Gastroesophageal sphincter (tissue), 3 donors: ENCODE data around the gene GDAP2.

Experiments
- CTCF ChIP-seq, 4 experiments: fragments of 200-600 bp in 2 of 4; fragments of 450-650 bp in 2 of 4; sonication (generic) in 1 of 4; IDR thresholded peaks; one replicate each; pipeline ENCODE4 v1.5.1; 2017 to 2019; ENCODE audit warnings: antibody characterized with exemption in 4 of 4, mild to moderate bottlenecking in 2 of 4, moderate library complexity in 2 of 4
- EP300 ChIP-seq: sonication (generic); formaldehyde crosslinking; IDR thresholded peaks from one replicate; pipeline ENCODE4 v1.6.1; 2017; ENCODE audit warnings: antibody characterized with exemption, mild to moderate bottlenecking
- POLR2A ChIP-seq, 2 donors: fragments of 450-650 bp; IDR thresholded peaks; one replicate each; pipeline ENCODE4 v1.6.1; 2017; ENCODE audit warnings: antibody characterized with exemption in 2 of 2, mild to moderate bottlenecking in 2 of 2, moderate library complexity in 1 of 2
- POLR2AphosphoS5 ChIP-seq: sonication (generic); formaldehyde crosslinking; IDR thresholded peaks from one replicate; pipeline ENCODE4 v1.6.1; 2017; ENCODE audit warnings: antibody characterized with exemption

GRCh38 chr1:117871013-117871412 lies 58.4 kb downstream of the GDAP2 start:
- TF ChIP-seq CTCF (IDR thresholded peaks at IDR 0.05) = no peak
- no peak for TF ChIP-seq POLR2A (IDR thresholded peaks at IDR 0.05)
- no peak for TF ChIP-seq POLR2AphosphoS5
- no peak for TF ChIP-seq EP300
